IPS-NIHi7 (cell line): ENCODE measurements around the gene MEF2C.
A peak's percentile ranks its signal among the peaks of the same experiment; 100 is the strongest.
"Not testable (repeated sequence)": the region's sequence is repeated elsewhere in the genome, so short reads cannot be mapped to it uniquely, and the experiment has no call there.

Experiments used
- DNase-seq: peaks from one replicate; pipeline ENCODE4 v3.0.0; 2012; ENCODE audit warnings: mixed read lengths; ENCODE audit errors: extremely low spot score

Gene MEF2C

DNA sequence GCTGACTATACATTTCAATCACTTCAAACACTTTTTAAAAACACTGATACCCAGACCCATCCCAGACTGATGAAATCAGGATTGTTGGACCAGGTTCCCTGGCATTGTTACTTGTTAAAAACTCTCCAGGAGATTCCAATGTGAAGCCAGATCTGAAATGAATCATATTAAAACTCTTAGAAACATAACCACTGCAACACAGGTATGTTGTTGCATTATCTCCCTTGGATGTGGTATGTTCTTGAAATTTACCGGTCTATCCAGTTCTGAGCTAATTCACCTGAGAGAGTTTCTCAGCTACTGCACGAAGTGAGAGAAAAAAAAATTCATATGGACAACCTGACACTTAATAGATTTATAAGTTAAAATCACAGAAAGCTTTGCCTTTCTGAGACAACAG lies 21.8 kb downstream of the MEF2C start:
- no peak for DNase-seq

DNA sequence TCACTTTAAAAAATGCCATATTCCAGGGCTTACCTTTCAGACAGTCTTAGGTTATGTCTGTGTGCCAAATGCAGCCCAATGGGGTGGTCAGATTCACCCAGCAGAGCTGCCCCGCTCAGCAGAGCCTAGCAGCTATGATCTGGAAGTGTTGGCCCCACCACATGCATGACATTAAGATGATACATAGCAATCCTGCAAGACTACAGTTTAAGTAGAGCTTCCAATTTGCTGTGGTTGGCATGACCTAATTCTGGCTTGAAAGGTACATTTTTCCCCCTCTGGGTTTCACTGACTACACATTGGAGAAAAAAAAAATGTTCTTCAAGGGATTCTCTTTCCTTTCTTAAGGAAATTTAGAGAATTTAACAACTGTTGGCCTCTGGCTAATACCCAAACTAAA lies 22.5 kb downstream of the MEF2C start:
- DNase-seq: no peak

DNA sequence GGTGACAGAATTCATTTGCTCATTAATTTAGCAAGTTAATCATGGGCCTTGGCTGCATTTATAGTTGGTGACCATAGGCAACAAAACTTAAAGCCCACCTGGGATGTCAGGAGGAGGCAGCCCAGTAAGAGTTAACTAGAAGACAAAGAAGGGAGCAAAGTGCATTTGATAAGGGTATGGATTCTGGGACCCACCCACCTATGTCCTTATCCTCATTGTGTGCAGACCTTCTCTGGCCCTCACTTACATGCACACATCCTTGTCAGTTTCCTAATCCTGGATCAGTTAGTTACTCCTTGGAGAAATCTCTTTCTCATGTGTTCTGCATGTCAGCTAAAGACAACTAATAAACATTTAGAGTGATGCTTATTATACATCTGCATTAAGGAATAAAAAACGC lies 24.6 kb downstream of the MEF2C start:
- peak; percentile 8 for DNase-seq

DNA sequence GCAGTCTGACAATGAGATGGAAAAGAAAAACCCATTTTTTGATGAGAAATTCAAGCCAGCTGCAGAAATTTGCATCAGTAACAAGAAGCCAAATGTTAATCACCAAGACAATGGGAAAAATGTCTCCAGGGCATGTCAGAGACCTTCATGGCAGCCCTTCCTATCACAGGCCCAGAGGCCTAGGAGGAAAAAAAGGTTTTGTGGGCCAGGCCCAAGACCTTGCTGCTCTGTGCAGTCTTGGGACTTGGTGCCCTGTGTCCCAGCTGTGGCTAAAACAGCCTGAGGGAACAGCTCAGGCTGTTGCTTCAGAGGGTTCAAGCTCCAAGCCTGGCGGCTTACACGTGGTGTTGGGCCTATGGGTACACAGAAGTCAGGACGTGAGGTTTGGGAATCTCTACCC lies 26.6 kb downstream of the MEF2C start:
- DNase-seq: not testable (repeated sequence)

DNA sequence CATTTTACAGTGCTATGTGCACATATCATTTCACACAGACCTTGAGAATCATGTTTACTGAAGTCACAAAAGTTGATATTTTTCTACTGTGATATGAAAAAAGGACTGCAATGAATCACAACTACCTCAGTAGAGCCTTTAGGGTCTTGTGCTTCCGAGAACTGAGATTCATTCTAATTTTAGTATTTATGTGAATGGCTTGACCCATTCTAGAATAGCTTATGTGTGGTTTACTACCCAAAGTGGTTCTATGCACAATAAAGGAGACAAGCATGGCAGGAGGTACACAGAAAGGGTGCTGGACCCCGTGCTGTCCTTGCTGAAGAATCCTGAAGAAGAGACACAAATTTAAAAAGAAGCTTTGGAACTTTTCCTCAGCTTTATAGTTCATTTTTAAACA lies 28.2 kb downstream of the MEF2C start:
- no peak for DNase-seq

DNA sequence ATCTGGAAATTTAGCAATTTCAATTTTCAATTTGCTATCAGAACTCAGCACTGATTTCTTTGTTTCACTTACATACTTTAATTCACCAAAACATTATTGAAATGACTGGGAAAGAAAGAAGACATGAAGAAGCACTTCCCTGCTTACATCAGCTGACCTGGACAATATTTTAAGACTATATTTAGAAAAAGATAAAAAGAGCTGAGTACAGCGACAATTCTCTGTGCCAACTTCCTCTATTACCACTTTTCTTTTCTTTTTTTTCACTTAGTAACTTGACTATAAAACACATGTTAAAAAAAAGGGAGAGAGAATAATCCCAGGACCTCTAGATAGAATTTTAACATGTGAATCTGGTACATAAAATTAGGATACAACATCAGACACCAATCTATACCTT lies 35.6 kb downstream of the MEF2C start:
- DNase-seq: no peak

DNA sequence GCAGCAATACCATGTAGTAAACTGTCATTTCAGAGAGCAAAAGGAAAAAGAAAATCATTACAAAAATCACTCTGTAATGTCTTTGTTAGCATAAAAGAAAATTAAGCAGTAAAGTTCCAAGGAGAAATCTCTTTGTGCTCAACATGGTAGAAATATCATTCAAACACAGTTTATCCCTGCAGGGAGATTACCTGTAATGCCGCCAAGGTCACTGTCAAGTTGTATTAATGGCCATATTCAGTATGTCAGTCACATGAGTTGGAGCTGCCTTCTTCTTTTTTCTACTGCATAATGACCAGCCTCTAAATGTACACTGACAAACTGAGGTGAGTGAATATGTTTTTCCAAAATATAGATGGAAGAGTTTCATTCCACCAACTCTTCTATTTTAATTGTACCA lies 36.5 kb downstream of the MEF2C start:
- DNase-seq: no peak

DNA sequence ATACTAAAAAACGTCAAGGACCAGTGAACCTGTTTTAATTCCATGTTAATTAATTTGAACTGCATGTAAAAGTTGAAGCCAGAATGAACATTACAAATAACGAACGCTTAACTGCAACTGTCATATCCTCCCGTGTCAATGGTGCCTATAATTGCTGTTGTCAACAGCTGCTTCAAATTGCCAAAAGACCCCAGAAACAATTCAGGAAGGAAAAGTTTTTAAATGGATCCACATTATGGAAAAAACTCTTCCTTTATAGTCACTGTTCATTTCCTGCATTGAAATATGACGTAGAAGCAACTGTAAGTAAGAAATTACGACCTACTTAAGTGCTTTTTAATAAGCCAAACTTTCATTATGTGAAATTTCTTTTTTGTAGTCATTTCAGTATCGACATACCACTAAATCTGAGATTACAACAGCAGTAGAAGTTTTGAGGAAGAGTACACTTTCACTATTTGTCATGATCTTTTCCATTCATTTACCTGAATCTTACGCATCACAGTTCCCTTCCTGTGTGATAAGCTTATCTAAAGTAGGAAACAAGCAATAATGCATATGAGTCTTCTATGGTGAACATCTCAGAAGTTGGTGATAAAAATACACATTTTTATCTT lies 37.8 kb downstream of the MEF2C start:
- DNase-seq: no peak

DNA sequence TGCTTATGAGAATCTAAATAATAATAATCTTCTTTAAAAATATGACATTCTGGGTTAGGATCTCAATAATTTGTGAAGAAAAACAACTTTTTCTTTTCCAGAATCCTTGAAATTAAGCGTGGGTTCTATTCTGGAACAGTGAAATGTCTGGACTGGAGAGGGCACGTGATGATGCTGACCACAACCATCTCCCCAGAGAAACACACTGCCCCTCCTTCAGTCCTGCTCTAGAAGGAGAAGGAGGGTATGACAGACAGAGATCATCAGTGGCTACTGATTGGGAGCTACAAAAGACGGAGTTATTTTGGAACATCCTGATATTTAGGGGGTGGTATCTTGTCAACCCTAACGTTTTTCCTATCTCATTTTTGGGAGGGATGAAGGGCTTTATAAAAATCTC lies 40.2 kb downstream of the MEF2C start:
- DNase-seq: no peak

DNA sequence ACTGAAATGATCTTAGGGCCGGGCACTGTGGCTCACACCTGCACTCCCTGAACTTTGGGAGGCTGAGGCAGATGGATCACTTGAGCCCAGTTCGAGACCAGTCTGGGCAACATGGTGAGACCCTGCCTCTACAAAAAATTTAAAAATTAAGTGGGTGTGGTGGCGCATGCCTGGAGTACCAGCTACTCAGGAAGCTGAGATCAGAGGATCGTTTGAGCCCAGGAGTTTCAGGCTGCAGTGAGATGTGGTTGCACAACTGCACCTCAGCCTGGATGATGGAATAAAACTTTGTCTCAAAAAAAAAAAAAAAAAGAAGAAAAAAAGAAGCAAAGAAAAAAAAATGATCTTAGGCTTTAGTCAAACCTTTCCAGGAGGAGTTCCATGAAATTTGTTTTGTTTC lies 41.8 kb downstream of the MEF2C start:
- no peak for DNase-seq

DNA sequence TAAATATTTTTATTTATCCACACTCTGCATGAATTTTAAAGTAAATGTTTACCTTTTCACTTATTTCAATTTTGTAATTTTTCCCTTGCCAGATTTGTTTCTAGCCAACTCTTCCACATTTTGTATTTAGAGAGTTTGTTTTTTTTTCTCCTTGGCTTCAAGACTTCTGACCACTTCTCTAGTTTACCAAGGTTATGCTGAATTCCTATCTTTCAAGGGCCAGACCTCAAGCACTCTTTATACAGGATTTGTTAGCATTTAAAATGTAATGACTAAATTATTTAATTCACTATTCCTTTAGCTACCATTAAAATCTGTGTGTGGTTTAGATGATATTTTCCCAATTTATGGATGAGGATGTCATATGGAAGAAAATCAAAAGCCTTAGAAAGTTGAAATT lies 42.5 kb downstream of the MEF2C start:
- DNase-seq: no peak

DNA sequence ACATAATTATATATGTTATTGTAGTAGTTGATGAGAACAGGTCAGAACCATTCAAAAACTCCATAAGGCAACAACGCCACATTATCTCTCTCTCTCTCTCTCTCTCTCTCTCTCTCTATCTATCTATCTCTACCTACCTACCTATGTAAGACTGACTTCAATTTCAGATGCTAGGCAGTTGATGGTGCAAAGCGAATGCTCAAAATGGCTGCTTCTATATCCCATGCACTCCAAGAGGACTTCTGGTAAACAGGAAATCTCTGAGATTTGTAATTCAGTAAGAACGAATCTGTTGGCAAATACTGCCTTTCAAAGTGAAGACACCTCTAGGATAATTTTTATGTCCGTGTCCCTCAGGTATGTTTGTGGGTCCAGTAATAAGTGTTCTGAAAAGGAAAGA lies 43.7 kb downstream of the MEF2C start:
- no peak for DNase-seq

DNA sequence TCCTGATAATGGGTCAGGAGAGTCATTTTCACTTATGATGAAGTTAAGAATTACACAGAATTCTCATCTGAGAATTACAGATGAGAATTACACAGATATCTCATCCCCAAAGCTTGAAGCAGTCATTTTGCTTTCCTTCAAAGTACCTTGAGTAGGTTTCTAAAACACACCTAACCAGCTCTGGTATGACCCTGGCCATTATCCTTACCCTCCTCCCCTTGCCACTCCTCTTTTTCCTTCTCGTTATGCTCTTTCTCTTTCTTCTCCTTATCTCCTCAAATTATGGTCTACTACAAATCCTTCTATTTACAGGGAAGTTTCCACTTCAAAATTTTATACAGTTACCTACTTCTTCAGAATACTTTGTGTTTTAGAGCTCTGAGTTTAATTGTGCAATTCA lies 44.5 kb downstream of the MEF2C start:
- no peak for DNase-seq

DNA sequence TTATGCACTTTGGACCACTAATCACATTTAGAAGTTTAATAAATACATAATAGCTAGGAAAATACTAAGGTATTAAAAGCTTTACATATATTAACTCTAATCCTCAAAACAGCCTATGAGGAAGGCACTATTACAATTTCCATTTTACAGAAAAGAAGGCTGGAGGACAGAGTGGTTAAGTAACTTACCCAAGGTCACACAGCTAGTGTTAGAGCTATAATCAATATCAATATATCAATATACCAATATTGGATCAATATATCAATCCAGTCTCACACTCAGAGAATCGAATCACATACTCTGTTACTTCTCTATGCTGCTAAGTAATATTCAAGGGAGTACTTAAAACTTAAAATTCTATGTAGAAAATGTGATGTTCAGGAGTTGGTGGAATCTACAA lies 45.2 kb downstream of the MEF2C start:
- DNase-seq: no peak

DNA sequence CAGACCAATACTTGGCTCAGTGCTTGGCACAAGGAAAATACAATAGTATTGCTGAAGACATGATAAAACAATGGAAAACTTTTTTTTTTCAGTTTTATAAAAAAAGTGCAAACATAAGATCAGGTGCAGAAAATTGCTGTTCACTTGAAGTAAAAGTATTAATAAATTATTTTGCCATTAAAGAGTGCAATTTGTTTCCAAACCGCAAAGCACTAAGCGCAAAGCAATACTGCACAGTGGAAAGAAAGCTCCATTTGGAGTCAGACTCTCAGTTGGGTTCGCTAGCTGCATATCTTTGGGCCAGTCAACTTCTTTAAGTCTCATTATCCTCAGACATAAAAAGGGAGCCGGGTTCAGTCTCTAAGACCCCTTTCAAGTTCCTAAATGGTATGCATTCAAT lies 45.8 kb downstream of the MEF2C start:
- DNase-seq: no peak

DNA sequence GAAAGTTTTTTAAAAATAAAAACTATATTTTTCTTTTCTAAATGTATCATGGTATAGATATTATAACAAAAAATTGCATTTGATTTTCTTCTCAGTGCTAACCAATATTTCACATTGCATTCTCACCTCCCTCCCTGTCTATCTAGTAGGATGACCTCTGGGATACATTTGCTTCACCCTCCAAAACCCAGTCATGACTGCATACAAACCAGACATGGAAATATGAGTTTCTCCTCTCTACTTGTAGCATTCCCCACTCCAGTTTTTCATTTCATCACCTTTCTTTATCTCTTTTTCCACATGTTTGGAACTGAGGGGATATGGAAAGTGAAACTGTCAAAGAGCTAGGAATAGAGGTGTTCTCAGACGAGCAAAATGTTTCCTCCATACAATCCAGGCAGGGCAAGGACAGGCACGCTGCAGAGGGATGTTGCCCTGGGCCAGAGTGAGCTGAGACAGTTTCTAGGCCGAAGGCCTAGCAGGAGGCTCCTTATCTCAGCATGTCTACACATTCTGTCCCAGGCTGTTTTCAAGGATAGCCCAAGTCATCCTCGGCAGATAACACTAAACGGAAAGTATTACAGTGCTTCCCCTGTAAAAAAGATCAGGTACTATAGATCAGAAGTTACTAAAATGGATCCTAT lies 46.7 kb downstream of the MEF2C start:
- DNase-seq: peak; percentile 29

DNA sequence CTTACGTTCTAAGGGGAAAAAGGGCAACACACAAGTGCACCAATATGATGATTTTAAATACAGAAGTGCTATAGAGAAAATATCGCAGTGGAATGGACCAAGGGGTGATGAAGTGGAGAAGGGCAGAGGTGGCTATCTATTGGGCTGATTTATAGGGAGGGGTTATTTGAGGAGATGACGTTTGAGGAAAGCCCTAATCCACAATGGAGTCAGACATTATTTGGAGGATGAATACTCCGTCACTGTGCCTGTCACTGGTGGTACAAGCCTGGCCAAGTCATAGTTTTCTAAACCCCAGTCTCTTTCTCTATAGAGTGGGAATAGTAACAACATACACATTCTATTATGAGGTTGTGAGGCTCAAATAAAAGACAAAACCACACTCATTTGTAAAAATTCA lies 48.5 kb downstream of the MEF2C start:
- no peak for DNase-seq

DNA sequence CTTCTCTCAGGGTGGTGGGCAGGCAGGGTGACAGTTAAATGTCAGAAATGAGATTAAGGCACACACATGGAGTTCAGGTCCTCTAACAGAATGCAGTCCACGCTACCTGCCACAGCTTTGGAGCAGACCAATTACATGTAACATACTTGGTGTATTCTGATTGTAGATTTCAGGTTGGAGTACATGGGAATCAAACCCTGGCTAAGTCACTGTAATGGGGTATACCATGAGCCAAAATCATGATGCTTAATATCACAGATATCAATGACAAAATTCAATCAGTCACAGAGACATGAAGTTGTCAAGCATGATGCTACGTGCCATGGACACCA lies 48.9 kb downstream of the MEF2C start:
- DNase-seq: no peak

DNA sequence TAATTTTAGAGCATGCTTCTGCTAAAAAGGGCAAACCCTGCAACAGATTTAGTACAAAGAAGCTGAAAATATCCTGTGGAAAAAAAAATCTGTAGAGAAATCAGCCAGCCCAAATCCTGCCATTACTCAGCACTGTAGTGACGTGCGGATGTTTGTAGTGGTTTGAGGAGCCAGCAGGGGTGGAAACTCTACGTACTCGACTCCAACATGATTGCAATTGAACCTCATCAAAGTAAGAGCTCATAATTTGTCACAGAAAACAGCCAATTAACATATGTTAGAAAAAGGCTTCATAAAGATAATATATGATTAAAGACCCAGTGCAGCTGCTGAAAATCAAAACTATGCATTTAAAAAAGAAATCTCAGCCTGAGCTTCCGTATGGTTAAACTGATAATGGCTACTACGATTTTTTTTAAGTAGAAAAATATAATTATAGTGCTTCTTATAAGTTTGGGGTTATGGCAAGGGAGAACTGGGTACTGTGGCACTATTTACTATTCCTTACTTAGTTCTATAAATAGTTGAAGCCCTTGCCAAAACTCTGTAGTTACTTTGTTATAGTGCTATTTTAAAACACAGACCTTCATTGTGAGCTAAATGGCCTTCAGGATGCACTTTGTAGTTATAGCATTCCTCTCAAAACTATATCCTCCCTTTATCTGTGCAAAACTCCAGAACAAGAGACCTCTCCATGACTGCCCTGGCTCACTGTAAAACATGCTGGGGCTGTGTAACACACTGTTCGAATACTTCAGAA lies 49.4 kb downstream of the MEF2C start:
- DNase-seq: peak; percentile 11

DNA sequence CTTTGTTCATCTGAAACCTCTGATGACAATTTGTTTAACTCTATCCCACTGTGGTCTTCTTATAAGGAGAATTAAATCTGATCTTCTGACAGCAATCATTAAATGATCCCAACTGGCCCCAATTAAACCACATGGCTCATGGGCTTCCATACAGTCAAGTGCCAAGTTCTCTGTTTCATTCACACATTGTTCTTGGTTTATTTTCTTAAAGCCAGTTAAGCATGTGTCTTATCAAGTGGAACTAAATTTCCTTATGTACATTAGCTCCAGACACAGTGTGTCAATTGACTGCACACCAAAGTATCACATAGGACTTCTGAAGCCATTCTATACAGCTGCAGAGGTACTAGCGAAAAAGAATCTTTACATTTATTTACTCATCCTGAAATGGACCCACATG lies 51.2 kb downstream of the MEF2C start:
- no peak for DNase-seq

DNA sequence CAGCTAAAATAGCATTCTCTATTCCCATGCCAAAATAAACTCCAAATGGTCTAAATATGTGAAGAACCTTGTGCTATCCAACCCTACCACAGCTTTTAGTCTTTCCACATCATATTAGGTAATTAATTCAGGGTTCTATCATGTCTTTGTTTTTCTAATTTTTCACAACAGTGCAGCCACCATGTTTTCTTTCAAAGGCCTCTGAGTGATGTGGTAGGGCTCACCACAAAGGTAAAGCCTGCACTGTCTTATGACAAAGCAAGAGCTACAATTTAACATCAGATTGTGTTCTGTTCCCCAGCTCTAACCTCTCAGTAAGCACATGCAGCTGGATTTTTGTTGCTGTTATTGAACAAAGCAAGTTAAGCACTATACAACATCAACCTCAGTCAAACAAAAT lies 52.4 kb downstream of the MEF2C start:
- no peak for DNase-seq

DNA sequence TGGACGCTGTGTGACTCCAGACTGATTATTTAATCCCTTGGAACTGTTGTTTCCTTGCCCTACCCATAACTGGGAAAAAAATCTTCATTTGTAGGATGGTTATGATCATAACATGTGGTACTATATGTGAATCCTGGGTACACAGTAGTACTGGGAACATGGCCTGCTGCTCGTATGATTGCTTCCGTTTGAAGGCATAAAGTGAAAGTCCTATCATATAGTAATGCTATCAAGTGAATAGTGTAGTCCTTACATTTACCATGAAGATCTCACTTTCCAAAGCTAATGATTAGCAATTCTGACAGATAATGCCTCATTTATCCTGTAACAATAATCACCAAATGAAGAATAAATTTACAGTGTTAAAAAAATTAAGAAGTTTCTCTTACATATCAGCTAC lies 53.2 kb downstream of the MEF2C start:
- DNase-seq: no peak

DNA sequence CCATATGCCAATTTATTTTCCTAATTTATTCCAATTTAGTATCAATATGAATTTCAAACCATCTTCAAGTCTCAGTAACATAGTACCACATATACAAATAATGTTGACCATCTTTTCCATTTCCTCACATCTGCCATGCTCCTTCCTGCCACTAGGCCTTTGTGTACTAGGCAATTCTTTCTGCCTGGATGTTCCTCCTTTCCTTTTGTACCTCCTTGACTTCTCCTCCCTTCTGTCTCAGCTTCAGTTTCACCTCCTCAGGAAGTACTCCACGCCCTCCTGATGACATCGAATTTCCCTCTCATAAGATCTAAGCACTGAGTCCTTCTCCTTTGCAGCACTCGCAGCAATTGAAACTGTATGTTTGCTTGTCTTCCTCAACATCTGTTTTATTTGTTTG lies 53.9 kb downstream of the MEF2C start:
- DNase-seq: peak; percentile 12

DNA sequence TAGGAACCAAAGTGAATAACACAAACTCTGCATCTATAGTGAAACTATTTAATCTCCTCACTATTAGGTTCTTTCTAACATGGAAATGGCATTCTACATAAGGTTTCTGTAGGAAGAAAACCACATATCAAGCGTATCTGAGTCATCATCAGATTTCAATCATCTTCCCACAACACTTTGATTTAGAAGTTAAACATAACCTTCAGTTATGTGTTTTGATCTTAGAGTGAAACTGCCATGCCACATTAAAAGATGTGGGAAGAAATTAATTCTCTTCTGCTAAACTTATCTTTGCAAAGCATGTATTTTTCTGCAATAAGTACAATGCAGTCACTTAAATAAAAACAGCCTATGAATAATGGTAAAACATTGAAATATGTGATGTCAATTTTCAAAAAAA lies 55.0 kb downstream of the MEF2C start:
- DNase-seq: no peak
